HG02763 (cell line): ENCODE results near the gene LCN6.

Source experiments
- ATAC-seq: cut with Tn5 transposase; IDR thresholded peaks from one replicate; pipeline ENCODE4 v1.9.1; 2021; ENCODE audit warnings: mild to moderate bottlenecking, moderate library complexity; ENCODE audit not compliant: unreplicated experiment

Gene LCN6

GRCh38 chr9:136746155-136746490, 2.2 kb downstream of the LCN6 start:
- ATAC-seq = no peak

DNA sequence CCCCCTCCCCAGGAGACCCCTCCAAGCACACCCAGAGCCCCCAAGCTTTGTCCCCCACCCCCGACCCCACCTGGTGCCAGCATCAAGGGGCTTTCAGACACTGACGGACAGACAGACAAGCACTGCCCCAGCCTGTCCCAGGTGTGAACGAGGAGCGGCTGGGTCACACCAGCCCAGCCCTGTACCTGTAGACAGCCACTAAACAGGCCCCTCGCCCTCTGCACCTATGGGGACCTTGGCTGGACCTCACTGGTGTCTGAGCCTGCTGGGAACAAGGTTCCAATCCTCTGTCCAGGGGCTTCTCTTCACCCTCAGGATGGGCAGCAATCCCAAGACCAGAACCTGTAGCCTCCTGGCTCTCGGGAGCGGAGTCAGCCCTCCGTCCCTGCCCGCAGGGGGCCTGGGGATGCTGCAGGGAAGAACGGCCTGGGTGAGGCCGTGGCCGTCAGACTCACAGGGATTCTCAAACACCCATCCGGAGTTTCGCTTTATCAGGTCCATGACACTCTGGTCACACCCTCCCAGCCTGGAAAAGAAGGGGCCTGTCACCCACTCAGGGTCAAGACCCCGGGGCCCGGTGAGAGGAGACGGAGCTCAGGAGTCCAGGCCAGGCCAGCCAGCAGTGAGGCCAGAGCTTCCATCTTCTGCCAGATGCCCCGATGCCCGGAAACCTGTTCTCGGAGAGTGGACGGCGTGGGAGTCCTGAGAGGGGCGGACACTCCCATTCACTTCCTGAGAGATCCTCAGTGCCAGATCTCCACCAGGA, 2.8 kb downstream of the LCN6 start:
- ATAC-seq = no peak

- no peak for ATAC-seq
These were observed 3.6 kb downstream of the LCN6 start for GRCh38 chr9:136744773-136745172.

- ATAC-seq = no peak
These were observed 4.6 kb downstream of the LCN6 start for GRCh38 chr9:136743639-136744211.

DNA sequence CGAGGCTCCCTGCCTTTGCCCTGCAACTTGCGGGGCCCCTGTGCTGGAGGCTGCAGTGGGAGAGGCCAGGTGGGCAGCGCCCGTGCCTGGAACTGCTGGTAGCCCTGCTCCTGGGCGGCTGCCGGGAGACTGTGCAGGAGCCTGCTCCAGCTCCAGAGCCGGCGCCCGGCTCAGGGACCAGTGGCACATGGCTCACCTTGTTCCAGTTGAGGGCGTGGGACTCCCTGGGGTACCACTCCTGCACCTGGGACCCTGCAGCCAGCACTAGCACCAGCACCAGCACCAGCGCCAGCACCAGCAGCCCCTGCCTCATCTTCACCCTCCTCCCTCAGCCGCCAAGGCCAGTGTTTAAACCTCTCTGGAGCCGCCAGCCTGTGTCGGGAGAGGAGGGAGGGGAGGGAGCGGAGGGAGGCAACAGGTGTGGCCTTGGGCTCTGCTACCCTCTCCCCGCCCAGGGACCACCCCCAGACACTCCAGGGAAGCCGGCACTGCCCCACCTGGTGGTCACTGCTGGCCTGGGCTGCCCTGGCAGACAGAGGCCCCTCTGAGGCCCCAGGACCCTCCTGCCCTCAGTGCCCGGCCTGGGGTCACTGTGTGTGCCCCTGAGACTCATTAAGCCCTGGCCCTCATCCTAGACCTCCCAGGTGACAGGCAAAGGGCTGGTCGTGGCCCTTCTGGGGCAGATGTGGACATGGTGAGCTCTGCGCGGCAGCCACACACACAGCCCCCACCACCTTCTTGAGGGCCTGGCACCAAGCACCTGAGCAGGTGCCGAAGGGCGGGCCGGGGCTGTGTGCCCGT, 5.5 kb downstream of the LCN6 start, which contains the start of gene LCN10:
LCN10 (minus strand) TSS at position 350 of the 801 bp plus-strand sequence; CDS start at position 313, 37 bp downstream.
- no peak for ATAC-seq

DNA sequence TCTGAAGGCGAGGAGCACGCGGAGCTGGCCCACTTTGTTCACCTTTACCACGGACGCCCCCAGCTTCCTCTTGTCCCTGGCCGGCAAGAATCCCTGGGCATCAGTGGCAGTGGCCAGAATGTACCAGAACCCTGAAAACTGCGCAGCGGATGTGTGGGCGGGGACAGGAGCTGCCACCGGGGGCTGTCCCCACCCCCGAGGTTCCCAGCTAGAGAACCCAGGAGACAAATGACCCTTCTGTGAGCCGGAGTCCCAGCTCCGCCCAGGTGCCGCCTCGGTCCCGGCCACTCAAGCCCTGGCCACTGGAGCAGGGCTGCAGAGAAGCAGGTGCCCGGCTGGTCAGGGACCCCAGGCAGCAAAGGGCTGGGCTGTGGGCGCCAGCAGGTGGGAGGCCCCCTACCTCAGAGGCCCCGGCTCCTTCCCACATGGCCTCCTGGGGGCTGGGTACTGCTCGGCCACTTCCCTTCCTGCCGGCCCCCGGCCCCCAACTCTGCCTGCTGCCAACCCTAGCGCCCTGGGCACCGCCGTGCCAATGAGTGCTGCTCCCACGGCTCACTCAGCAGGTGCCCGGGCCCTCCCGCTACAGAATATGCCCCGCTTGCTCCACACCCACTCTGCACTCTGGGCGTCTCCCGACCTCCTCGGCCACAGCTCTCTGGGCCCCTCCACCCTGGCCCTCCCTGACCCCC, 6.3 kb downstream of the LCN6 start:
- no peak for ATAC-seq

- ATAC-seq = no peak
These were observed 7.1 kb downstream of the LCN6 start for GRCh38 chr9:136740971-136741882.

DNA sequence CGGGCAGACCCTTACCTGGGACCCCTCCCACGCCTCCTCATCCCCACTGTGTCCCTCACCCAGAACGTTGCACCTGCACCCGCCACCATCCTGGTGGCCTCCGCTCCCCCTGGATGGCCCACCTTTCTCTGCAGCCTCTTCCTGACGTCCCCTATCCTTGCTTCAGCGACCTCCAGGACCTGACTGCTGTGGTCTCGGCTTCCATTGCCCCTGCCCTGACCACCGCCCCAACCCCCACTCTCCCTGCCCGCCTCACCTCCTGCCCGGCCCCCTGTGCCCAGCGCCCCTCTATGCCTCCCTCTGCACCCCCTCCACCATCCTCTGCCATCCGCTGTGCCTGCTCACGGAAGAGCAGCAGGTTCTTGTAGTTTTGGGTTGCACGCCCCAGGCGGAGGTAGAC, 7.8 kb downstream of the LCN6 start:
- no peak for ATAC-seq

DNA sequence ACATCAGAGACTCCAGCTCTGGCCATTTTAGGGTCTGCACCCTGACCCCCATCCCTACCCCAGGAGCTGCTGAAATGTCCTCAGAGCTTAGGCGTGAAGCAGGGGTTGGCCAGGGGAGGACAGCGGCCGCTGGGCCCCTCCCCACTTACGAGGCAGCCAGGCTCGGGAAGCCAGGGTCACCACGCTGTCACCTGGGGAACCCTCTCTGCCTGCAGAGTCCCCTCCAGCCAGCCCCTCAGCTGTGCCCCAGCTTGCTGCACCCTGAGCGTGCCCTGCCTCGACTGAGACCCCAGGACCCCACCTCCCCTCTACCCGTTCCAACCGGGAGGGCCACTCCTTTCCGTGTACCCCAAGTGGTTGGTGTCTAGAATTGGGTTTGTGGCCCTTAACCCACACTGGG, 8.3 kb downstream of the LCN6 start:
- ATAC-seq = no peak

- ATAC-seq = no peak
These were observed 8.8 kb downstream of the LCN6 start for GRCh38 chr9:136739509-136739908.

GRCh38 chr9:136738960-136739359, 9.4 kb downstream of the LCN6 start:
- ATAC-seq = no peak

DNA sequence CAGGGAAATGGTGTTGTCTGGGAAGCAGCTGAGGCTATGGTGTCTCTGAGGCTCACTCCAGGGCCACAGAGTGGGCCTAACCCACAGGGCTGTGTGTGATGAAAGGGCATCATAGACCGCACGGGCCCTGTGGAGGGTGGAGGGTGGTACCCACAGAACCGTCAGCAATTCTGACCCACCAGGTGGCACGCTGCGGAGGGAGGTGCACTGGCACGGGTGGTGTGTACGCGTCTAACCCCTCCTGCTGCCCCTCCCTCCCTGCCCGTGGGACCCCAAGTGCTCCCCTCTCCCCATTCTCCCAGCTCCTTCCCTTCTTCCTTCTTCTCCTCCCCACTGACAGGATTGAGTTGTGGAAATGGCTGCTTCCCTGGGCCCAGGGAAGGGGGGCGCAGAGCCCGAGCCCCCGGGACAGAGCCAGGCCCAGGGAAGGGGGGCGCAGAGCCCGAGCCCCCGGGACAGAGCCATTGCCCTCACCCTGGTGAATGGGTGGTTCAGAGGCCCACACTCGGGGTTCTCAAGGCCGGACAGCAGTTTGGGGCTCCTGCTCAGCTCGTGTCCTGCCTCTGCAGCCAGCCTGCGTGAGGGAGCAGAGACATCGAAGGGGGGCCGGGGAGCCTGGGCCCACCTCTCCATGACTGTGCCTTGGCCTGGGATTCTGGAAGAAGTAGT, 12.4 kb downstream of the LCN6 start:
- no peak for ATAC-seq

- no peak for ATAC-seq
These were observed 13.4 kb downstream of the LCN6 start for GRCh38 chr9:136734837-136735496.

- no peak for ATAC-seq
These were observed 14.7 kb downstream of the LCN6 start for GRCh38 chr9:136733611-136734010.

DNA sequence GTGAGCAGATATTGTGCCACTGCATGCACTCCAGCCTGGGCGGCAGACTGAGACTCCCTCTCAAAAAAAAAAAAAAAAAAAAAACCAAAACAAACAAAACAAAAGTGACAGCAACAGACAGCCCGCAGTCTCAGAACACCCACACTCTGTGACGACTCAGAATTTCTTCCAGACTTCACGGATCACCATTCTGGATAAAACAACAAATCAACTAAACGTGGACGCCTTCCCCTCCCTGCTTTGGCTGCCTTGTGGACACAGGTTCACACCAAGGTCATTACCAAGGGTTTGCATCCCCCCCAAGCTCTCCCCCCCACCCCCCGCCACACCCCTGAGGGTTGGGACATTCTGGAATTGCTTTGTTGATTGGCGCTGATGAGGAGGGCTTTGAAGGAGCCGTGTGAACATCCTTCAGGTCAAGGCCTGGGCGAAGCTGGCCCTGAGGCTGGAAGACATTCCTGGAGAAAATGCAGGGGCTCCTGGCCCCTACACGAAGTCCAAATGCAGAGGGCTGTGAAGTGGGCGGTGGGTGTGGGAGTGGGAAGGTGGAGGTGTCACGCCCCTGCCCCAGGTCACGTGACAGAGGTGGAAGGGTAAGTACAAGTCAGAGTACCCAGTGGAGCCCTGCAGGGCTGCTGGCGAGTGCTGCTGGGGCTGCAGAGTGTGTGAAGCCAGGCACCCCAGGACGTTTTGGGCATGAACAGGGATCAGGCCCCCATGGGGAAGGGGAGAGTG, 15.7 kb downstream of the LCN6 start:
- ATAC-seq = no peak

DNA sequence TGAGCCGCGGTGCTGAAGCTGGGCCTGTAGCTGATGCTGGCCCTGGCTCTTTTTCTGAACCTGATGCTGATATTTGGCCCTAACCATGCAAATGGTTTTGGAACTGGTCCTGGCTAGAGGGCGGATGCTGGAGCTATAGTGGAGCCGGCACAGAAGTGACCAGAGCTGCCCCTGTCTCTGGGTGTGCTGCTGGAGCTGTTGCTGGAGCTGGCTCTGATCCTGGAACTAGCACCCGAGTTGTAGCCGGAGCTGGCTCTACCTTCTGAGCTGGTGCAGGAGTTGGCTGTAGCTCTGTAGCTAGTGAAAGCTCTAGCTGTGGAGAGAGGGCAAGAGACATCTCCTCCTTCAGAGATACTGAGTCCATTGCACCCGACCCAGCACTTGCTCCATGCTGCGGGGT, 18.4 kb downstream of the LCN6 start:
- ATAC-seq = no peak

DNA sequence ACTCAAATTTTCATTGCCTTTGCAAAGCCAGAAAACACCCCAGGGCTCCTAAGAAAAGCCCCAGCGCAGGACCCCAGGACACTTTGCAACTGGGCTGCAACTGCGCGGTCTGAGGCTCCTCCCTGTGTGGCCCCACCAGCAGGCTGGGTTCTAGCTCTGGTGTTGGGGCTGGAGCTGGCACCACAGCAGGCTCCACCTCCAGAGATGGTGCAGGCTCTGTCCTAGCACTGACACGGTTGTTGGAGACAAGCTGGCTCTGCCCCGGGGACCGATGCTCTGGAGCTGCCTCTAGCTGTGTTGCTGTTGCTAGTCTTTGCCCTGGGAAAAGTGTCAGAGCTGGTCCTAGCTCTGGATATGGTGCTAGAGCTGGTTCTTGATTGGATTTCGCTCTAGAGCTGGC, 19.2 kb downstream of the LCN6 start:
- ATAC-seq = no peak

DNA sequence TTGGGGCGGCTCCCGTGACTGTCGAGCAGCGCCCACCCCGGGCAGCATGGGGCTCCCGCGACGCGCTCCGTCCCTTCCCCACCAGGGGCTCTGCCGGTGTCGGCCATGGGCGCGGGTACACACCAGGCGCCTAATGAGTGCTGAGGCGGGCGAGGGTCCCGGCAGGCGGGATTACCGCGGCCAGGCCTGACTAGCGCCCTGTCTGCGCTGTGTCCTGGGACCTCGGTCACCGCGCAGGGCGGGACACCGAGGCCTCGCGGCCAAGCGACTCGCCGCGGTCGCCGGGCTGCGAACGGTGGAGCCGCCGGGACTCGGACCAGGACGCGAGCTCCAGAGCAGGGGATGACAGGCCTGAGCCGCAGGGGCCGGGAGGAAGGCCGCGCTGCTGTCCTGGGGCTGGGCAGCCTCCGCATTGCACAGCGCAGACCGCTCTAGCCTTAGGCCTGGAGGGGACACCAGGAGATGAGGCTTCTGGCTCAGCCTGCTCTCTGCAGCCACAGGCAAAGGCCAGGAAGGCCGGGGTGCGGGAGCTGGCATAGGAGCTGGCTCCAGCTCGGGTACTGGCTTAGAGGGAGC, 19.7 kb downstream of the LCN6 start:
- ATAC-seq = no peak
